Activated effector memory CD4-positive, alpha-beta T cell treated with Interleukin-2 at 50 U/mL for 16 hours (primary cell): ENCODE data around the gene LRBA.

ENCODE experiments used
- DNase-seq: peaks from one replicate; pipeline ENCODE4 v3.0.0-alpha.2; 2020

The LRBA gene

GRCh38 chr4:150874338-150875226 is 140.5 kb downstream of the LRBA start:
- no peak for DNase-seq

GRCh38 chr4:150867148-150867547 is 147.9 kb downstream of the LRBA start:
- no peak for DNase-seq

- no peak for DNase-seq
These were observed 151.6 kb downstream of the LRBA start for GRCh38 chr4:150863456-150863855.

- DNase-seq: no peak
These were observed 152.3 kb downstream of the LRBA start for GRCh38 chr4:150862829-150863228.

DNA sequence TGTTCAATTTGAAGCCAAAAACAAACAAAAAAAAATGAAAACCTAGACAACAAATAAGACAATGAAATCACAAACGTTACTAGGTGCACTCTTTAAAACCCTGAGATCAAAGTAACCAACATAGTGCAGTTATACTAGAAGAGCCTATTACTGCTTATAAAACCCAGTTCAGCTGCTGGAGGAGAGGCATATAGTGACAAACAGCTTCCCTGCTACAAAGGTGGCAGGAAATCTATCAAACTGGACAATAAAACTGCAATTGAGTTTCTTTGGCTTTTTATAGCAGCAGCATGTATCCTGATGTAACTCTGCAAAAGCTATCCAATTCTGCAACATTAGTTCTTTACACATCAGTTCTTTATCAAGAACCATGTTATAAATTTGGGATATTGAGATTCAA is 155.6 kb downstream of the LRBA start:
- DNase-seq: no peak

GRCh38 chr4:150855981-150856510 is 159.0 kb downstream of the LRBA start:
- DNase-seq: no peak

DNA sequence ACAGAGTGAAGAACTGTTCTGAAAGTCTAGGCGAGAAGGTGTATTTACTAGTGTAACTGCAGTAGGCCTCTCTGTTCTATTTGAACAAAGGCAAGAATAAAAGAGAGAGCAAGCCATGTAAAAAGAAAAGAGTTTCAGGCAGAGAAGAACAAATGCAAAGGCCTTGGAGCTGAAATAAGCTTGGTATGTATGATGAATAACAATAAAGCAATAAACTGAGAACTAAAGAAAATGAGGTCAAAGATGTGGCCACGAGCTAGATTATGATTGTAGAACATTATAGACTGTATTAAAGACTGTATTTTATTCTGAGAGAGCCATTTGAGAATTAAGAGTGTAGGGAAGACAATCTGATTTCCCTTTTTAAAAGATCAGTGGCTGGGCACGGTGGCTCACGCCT is 160.5 kb downstream of the LRBA start:
- no peak for DNase-seq

DNA sequence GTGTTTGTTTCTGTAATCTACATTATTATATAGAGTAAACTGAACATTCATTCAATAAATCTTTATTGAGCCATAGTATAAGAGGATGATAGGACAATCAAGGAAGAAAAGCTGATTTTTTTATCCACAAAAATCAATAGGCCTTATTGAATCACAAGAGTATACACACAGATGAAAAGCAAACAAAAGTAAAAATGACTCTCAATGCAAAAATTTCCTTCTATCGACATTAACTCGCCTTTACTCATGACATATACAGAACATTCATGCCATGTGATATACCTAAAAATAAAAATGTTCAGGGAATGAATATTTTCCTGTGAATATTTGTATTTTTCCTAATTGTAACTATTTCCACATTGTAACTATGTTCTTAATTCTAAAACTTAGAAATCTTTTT is 161.2 kb downstream of the LRBA start:
- no peak for DNase-seq

DNA sequence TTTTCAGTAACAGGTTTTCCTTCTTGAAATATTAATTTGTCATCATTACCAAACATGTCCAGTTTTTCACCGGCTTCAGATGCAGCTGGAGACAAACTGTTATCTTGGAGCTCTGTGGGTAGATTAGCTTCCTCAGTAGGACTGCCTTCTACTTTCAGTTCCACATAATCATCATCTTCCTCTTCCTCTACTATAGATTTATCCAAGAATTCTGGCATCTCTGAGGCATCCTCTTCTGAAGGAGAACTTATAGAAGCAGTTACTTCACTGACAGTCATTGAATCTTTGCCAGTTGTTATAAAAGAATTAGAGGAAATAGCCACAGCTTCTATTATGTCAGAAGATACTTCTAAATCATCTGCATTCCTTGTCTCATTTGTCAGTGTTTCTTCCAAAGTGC is 162.9 kb downstream of the LRBA start:
- no peak for DNase-seq

DNA sequence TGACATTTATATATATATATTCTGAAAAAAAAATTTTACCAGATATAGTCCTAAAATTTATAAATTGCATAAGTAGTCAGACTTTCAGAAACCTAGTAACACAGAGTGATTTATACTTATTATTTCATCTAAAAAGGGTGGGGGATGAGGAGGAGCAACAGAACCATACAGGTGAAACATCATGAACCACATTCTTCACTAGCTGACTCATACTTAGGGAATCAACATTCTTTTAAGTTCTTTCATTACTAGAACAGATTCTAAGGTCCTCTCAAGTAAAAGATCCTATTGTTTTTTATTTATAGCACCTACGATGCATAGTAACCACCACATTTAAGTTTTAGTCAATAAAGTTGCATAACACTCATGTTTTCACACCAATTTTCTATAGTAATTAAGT is 166.1 kb downstream of the LRBA start:
- no peak for DNase-seq

DNA sequence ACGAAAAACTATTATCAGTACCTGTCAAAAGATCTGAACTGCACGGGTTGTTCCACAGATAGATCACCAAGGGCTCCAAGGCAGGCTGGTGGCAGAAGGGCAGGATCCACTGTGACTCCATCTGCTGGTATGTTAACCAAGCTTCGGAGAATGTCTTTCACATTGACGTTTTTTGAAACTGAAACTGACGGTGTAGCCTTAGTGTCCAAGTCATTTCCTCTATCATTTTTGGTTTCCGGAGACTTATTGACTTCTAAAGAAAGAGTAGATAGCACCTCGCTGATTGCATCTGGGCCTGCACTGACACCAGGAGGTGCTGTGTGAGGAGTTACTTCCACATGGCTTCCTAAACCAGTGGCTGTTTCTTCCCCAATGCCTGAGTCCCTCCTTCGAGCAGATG is 186.9 kb downstream of the LRBA start:
- DNase-seq: peak; percentile 34

DNA sequence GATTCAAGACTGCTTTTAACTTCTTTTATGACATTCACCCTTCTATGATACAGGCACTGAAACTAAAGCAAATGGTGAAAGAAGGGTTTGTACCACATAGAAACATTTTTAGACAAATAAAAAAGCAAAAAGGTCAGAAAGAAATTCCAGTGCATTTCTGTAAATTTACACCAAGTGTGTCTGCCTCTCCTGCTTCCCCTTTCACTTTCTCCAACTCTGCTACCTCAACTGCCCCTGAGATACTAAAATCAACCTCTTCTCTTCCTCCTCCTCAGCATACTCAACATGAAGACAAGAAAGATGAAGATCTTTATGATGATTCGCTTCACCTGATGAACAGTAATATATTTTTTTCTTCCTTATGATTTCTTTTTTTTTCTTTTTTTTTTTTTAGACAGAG is 187.9 kb downstream of the LRBA start:
- no peak for DNase-seq

DNA sequence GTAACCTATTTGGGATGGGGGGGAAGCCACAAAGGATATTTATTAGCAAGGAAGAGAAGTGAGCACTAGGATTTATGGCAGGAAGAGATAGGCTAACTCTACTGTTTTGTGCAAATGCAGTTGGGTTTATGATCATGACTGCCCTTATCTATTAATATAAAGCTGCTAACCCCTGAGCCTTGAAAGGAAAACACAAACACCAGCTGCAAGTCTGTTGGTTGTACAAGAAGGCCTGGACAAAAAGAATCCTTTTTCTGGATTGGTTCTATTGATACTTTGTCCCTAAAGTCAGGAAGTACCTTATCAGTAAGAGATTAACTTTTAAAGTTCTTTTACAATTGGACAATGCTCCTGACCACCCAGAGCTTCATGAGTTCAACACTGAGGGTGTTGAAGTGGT is 188.8 kb downstream of the LRBA start:
- DNase-seq: no peak

- DNase-seq: no peak
These were observed 192.7 kb downstream of the LRBA start for GRCh38 chr4:150822407-150822806.

DNA sequence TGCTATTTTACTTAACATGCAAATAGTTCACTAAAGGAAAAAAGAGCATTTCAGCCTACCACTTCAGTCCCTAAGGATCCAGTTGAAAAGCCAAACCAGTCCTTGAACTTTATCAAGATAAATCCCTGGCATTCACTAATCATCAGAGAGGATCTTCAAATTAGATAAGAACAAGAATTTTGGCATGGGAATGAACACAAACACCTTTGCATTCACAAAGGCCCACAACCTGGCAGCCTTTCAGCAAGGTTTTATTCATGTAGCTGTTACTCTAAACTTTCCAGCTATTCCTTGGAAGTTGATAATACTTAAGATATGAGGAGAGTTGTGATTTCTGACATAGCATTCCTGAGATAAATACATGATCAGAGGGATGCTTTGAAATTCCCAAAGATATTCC is 193.4 kb downstream of the LRBA start:
- DNase-seq: no peak

GRCh38 chr4:150820409-150820808 is 194.7 kb downstream of the LRBA start:
- DNase-seq: no peak

DNA sequence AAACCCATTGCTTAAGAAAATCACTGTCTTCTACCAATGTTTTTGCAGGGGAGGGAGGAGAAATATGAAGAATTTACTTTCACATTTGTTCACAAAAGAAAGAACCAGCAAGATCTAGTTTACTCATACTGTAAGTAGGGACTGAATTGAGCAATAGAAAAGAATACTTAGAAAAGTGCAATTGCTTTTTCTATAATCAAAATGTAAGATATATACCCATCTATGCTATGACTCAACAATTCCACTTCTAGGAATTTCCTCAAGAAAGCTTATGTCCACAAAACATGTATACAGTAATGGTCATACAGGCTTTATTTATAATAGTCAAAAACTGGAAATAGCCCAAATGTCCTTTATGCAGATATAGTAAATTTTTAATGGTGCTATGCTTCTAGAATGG is 196.4 kb downstream of the LRBA start:
- no peak for DNase-seq

- DNase-seq: no peak
These were observed 197.1 kb downstream of the LRBA start for GRCh38 chr4:150817804-150818528.

DNA sequence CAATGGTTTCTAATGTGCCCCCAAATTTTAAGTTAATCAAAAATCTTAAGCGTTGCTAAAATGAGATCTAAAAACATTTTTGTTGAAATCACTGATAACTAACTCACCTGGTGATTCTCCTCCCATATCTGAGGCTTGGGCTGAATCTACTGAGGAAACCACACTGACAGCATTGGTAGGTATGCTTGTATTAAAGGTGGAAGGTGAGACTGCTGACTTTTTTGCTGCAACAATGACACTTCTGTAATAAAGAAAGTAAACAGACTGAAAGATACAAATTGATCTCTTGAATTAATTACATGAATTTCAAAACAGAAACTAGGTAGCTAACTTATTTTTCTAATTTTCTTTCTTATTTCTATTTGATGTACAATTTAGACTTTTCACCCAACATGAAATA is 198.1 kb downstream of the LRBA start:
- no peak for DNase-seq

- no peak for DNase-seq
These were observed 198.6 kb downstream of the LRBA start for GRCh38 chr4:150816491-150816890.

DNA sequence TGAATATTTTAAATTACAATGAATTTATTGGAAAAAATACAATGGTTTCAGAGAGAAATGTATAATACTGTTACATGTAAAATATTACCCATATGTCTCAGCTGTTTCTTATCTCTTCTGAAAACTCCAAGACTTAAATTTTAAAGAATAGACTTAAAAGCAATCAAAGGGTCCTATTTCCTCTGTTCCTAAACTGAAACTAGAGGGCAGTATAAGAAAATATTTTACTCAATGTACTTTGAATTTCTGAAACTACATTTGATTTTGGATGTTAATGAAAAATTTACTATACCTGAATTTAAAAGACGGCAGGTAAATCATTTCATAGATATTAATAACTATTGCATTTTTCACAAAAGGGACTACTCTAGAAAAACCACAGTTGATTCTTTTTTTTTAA is 200.2 kb downstream of the LRBA start:
- no peak for DNase-seq

DNA sequence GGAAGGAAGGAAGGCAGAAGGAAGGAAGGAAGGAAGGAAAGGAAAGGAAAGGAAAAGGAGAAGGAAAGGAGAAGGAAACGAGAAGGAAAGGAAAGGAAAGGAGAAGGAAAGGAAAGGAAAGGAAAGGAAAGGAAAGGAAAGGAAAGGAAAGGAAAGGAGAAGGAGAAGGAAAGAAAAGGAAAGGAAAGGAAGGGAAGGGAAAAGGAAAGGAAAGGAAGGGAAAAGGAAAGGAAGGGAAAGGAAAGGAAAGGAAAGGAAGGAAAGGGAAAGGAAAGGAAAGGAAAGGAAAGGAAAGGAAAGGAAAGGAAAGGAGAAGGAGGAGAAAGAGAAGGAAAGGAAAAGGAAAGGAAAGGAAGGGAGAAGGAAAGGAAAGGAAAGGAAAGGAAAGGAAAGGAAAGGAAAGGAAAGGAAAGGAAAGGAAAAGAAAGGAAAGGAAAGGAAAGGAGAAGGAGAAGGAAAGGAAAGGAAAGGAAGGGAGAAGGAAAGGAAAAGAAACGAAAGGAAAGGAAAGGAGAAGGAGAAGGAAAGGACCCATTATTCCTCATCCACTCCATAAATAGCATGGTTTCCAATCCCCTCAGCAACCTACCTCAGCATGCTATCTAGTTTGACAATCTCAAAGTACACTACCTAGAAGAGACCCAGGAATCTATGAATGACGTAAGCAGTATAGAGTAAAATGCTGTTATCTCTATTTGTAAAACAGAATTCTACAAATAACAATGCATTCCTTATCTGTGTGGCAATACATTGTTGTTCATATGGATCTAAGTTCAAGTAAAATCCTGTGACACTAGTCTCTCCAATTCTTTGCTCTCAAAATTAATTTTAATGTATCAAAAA is 209.7 kb downstream of the LRBA start:
- DNase-seq: no peak

DNA sequence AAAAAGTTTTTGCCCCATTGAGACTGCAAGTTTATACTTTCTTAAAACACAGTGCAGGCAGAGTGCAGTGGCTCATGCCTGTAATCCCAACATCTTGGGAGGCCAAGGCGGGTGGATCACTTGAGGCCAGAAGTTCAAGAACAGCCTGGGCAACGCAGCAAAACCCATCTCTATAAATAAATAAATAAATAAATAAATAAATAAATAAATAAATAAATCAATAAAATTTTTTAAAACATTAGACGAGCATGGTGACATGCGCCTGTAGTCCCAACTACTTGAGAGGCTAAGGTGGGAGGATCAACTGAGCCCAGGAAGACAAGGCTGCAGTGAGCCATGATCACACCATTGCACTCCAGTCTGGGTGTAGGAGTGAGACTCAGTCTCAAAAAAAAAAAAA is 213.3 kb downstream of the LRBA start:
- DNase-seq: no peak
